GM18867 (cell line): ENCODE measurements around the gene LNX2.

Experiments
- ATAC-seq: cut with Tn5 transposase; IDR thresholded peaks from one replicate; pipeline ENCODE4 v1.9.1; 2021; ENCODE audit warnings: mild to moderate bottlenecking, moderate library complexity; ENCODE audit not compliant: unreplicated experiment

LNX2 gene

DNA sequence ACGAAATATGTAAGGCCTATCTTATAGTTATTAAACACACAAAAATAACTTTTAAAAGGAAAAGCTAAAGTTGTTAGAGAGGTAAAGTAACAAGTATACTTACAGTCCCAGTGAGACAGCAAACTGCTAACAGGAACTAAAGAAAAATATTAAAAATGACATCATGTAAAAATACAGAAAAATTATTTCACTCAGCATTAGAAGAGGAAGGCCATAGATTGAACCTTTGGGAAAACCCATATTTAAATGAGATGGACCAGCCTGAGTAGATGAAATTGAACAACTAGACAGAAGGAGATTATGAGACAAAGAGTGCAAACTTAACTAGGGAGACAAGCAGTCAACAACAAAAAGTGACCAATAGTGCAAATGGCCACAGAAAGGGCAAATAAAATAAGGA, 49.4 kb downstream of the LNX2 start:
- ATAC-seq = no peak

GRCh38 chr13:27569405-27569804, 50.9 kb downstream of the LNX2 start:
- ATAC-seq = no peak

DNA sequence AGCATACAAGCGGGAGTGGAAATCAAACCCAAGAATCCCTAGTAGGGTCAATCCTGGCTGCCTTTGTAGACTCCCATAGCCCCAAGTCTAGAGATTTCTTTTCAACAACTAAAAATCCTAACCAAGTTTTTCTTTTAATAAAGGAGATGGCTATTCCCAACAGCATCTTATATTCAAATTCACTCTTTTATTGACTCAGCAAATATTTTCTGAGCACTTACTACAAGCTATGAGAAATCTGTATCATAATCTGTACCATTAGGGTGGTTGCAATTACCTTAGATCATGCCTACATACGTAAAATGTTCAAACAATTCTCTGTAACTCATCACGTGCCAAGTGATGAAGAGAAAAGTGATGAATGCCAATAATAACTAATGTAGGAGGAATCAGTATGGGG, 54.5 kb downstream of the LNX2 start:
- no peak for ATAC-seq

DNA sequence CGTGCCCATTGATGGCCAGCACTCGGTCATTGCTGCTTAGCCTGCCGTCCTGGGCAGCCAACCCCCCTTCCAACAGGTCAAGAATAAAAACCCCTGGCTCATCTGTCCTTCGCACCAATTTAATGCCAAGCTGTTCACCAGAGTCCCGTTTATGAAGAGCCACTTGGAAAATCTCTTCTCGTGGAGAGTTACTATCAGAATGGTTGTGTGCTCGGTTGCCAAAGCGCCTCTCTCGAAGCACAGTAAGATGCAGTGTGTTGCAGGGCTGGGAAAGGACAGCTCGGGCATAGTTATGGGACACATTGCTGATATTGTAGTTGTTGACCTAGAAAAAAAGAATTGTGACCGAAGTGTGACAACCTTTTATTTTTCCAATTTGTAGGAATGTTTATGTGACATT, 57.9 kb downstream of the LNX2 start:
- no peak for ATAC-seq

- ATAC-seq = no peak
Measured at GRCh38 chr13:27559719-27560118, 60.6 kb downstream of the LNX2 start.

DNA sequence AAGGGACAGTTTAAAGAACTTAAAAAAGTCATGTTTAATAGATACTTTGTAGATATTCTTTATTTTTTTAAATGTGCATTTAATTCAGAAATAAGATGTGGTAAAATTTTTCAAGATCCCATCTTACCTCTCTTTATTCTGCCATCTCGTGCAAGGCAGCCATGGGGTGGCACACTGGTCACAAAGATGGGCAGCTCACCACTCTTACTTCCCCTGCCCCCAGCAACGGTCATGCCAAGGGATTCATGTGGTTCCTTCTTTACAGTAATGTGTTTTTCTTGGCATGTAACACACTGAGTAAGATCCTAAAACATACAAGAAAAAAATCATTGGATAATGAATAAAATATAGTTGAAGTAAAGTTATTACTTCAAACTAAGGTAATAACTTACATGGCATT, 64.2 kb downstream of the LNX2 start:
- no peak for ATAC-seq

DNA sequence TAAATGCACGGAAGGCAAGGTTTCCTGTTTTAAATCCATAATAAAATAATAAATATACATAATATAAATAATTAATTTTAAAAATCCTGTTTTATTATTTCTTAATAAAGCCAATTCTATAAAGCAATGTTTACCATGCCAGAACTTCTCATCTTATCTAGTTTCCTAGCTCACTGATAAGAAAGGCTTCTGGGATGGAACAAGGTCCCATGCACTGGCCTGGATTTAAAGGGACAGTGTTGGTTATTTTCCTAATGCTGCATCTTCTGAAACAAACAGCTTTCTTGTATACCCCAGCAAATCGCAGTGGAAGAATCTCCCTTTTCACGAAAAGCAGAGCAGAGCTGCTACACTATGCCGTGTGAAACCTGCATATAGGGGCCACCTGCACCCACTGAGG, 68.8 kb downstream of the LNX2 start:
- ATAC-seq = no peak

DNA sequence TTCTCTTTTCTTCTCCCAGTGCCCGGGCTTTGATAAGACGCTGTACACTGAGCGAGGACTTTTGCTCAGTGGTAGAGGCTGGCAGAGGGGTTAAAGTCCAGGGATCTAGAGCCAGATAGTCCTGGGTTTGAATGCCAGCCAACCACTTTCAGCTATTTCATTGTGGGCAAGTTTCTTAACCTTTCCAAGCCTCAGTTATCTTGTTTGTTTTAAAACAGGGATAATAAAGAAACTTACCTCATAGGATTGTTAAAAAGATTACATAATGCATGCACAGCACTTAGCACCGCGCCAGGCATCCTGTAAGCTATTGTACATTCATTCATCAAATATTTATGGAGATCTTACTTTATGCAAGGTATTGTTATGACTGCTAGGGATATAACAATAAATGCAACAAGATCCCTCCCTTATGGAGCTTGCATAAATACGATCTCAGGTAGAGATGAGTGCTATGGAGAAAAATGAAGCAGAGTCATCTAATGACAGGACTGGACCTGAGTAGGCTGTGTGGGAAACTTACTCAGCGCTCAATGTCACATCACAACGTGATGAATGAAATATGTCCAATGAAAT, 70.8 kb downstream of the LNX2 start:
- no peak for ATAC-seq

- no peak for ATAC-seq
Measured at GRCh38 chr13:27542220-27542619, 78.1 kb downstream of the LNX2 start.

GRCh38 chr13:27541386-27541785, 78.9 kb downstream of the LNX2 start:
- no peak for ATAC-seq

GRCh38 chr13:27536361-27537101, 83.8 kb downstream of the LNX2 start:
- no peak for ATAC-seq

- no peak for ATAC-seq
Measured at GRCh38 chr13:27535546-27535945, 84.8 kb downstream of the LNX2 start.

- no peak for ATAC-seq
Measured at GRCh38 chr13:27534981-27535380, 85.3 kb downstream of the LNX2 start.

DNA sequence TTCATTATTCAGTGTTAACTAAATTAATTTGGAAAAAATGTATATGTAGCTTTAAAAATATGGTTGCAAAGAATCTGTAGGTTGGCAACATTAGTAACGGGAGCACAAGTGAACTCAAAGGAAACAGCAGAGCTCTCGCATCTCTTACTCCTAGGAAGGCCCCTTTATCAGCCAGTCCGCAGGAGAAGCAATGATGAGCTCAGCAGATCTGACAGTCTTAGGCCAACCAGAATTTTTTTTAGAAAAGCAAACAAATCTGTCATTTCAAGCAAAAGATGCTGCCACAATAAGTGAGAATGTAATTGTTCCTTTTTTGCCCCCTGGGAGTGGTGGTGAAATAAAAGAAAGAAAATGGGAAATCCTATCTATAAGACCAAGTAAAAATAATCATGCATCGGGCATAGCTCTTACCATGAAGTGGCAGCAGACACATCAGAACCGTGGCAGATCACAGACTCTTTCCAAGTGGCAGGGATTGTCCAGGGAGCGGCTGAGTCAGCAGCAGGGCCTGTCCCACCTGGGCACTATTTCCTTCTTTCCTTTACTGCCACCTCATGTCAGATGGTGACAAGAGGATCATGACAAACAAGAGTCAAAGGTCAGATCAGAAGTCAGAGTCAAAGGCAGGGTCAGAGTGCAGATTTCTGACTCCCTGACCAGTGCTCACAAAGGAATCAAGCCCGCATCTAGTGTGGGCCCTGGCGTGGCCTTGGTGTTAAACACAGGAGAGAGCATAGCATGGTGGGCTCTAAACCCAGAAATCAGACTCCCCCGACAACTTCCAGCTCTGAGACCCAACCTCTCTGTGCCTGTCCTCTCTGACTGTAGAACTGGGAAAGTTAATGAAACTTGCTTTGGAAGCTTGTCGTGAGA, 86.0 kb downstream of the LNX2 start:
- ATAC-seq = no peak

GRCh38 chr13:27533155-27533643, 87.1 kb downstream of the LNX2 start:
- no peak for ATAC-seq

DNA sequence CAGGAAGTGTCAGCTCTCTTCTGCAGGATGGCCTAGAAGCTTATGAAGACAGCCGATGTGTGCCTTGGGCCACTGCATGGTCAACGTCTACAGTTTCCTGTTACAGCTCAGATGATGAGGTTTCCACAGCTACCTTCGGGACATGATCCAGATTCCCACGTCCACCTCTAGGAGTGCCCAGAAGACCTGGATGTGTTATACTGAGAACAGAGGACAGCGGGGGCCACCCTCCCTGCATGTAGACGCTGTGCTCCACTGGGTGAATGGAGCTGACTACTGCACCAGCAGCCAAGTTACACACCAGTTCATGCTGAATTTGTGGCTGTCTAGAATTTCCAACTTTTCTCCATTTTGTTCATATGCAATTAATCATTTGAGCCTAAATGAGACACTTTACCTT, 91.4 kb downstream of the LNX2 start:
- ATAC-seq = no peak

GRCh38 chr13:27526516-27526915, 93.8 kb downstream of the LNX2 start:
- no peak for ATAC-seq

DNA sequence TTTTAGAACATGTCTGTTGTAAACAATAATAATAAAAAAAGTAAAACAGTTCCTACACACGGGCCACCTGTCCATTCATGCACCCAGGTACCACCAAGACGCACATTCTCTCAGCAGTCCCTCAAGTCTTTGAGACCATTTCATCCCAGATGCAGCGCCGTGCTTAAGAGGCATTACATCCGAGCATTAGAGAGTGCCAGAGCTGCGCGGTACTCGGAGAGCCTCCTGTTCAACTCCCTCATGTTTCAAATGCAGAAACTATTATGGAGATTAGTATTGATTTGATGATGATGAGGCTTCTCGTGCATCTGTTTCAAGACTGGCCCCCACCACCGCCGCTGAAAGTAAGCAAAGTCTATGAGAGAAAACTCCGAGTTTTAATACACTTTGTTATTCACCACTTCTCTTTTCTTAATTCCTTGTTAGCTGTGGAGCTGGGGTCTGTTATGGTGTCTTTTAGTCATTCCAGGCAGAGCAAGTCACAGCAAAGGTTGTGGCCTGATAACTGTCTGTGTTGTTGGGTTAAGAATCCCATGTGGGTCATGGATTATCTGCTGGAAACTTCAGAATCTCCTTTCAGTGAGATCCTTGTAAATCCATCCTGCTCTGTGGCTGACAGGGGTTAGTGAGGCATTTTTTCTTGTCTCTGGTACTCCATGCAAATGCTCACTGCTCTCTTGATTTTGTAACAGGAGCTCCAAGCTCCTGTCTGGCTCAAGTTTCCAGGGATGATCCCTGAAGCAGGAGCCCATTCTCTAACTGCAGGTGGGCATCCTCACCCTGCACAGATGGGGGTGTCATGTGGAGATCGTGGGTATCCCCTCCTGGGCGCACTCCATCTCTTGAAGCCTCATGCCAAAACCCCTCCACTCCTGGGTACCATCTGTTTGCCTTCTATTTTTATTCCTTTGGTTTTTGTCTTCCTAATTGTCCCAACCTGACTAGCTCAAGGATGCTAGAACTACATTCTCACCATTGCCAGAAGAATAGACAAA, 95.1 kb downstream of the LNX2 start:
- ATAC-seq = no peak

GRCh38 chr13:27523346-27524073, 96.8 kb downstream of the LNX2 start:
- ATAC-seq = no peak

DNA sequence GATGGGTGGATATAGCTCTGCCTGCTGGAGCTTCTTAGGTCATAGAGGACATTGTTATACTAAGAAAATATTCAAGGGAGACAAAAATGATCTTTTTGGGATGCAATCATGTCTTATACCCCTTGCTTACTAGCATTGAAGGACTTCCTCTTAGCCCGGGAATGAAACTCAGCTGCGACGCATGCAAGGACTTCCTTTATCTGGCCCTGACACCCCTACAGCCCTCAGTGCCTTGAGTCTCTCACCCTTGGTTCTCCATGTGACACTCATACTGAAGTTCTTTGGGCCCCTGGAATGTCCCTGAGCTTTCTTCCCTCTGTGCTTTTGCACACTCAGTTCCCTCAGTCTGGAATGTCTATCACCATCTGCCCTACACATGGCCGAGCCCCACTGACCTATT, 97.5 kb downstream of the LNX2 start:
- no peak for ATAC-seq
